ENCODE results near the gene FCN2.

The FCN2 gene

DNA sequence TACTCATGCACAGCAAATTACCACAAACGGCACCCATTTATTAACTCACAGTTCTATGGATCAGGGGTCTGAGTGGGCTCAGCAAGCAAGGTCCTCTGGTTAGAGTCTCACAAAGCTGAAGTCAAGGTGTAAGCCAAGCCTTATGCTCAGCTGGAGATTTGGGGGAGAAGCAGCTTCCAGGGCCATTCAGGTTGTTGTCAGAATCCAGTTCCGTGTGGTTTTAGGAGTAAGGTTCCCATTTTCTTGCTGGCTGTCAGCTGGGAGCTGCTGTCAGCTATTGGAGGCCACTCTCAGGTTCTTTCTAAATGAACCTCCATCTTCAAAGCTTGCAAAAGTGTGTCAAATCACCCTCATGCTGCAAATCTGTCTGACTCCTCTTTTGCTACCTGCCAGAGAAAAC, 17.7 kb downstream of the FCN2 start:
- Histone ChIP-seq H3K27me3 (ENCODE audit: insufficient read depth, low read length) (no peaks in the 10 kb centered on the region), H3K9ac (ENCODE audit: low read length) (no peak overlapping the region), H2BK120ac (ENCODE audit: insufficient read depth, low read length, poor library complexity) (no peak overlapping the region), H3K79me2 (ENCODE audit: control insufficient read depth, insufficient read depth, low read length, poor library complexity) (no peaks in the 10 kb centered on the region), H3K23ac (ENCODE audit: low read length) (no peak overlapping the region), H4K8ac (ENCODE audit: low read depth, low read length) (no peak overlapping the region), H3K18ac (ENCODE audit: low read length) (no peak overlapping the region), H2AFZ (ENCODE audit: insufficient read depth, low read length, poor library complexity) (no peak overlapping the region), H3K27ac (ENCODE audit: low read depth, low read length) (no peak overlapping the region), H2BK12ac (ENCODE audit: low read length) (no peak overlapping the region), H3K79me1 (ENCODE audit: low read length) (no peaks in the 10 kb centered on the region), H3K36me3 (ENCODE audit: control insufficient read depth in 1 of 2, insufficient read depth in 2 of 2, low read length in 2 of 2) (no peaks in the 10 kb centered on the region), H3K14ac (ENCODE audit: low read length) (no peak overlapping the region), H3K4me2 (ENCODE audit: low read length) (no peak overlapping the region), H4K12ac (ENCODE audit: low read depth, low read length) (no peak overlapping the region), H2AK5ac (ENCODE audit: low read length) (no peak overlapping the region), H3K4me3 (ENCODE audit: low read depth, low read length) (no peak overlapping the region), H2BK5ac (ENCODE audit: low read depth, low read length, poor library complexity) (no peak overlapping the region), H3K9me3 (ENCODE audit: insufficient read depth, low read depth, low read length) (peaks cover 14% of the 10 kb centered on the region), H4K91ac (ENCODE audit: low read depth, low read length) (no peak overlapping the region), H3K4me1 (ENCODE audit: control insufficient read depth in 1 of 2, insufficient read depth in 2 of 2, low read length in 2 of 2) (no peaks in the 10 kb centered on the region), H3K4ac (ENCODE audit: low read depth, low read length) (no peak overlapping the region)
- DNase-seq, result no peak
- WGBS (ENCODE audit: extremely low coverage, insufficient coverage, insufficient read length), result no CpG with 5 or more reads among the region's 2 CpGs

DNA sequence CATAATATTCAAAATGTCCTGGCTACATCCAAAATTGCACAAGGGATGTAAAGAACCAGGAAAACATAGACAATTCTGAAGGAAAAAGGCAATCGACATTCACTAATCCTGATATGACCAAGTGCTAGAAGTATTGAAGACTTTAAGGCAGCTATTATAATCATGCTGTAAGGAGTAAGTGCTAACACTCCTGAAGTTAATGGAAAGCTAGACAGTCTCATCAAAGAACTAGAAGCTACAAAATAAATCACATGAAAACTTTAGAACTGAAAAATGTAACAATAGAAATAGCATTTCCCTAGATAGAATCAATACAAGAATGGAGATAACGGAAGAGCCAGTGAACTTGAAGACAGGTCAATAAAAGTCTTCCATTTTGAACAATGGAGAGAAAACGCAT, 18.6 kb downstream of the FCN2 start:
- Histone ChIP-seq H3K9ac (ENCODE audit: low read length) (no peak overlapping the region), H2BK120ac (ENCODE audit: insufficient read depth, low read length, poor library complexity) (no peak overlapping the region), H3K14ac (ENCODE audit: low read length) (no peak overlapping the region), H4K8ac (ENCODE audit: low read depth, low read length) (no peak overlapping the region), H4K91ac (ENCODE audit: low read depth, low read length) (no peak overlapping the region), H3K23ac (ENCODE audit: low read length) (no peak overlapping the region), H3K4me1 (ENCODE audit: control insufficient read depth in 1 of 2, insufficient read depth in 2 of 2, low read length in 2 of 2) (no peaks in the 10 kb centered on the region), H2AK5ac (ENCODE audit: low read length) (no peak overlapping the region), H3K9me3 (ENCODE audit: insufficient read depth, low read depth, low read length) (peaks cover 9% of the 10 kb centered on the region), H2AFZ (ENCODE audit: insufficient read depth, low read length, poor library complexity) (no peak overlapping the region), H3K27me3 (ENCODE audit: insufficient read depth, low read length) (no peaks in the 10 kb centered on the region), H3K79me1 (ENCODE audit: low read length) (no peaks in the 10 kb centered on the region), H3K36me3 (ENCODE audit: control insufficient read depth in 1 of 2, insufficient read depth in 2 of 2, low read length in 2 of 2) (no peaks in the 10 kb centered on the region), H4K12ac (ENCODE audit: low read depth, low read length) (no peak overlapping the region), H2BK5ac (ENCODE audit: low read depth, low read length, poor library complexity) (no peak overlapping the region), H3K27ac (ENCODE audit: low read depth, low read length) (no peak overlapping the region), H3K18ac (ENCODE audit: low read length) (no peak overlapping the region), H2BK12ac (ENCODE audit: low read length) (no peak overlapping the region), H3K4ac (ENCODE audit: low read depth, low read length) (no peak overlapping the region), H3K4me3 (ENCODE audit: low read depth, low read length) (no peak overlapping the region), H3K4me2 (ENCODE audit: low read length) (no peak overlapping the region), H3K79me2 (ENCODE audit: control insufficient read depth, insufficient read depth, low read length, poor library complexity) (no peaks in the 10 kb centered on the region)
- no CpG with 5 or more reads among the region's 3 CpGs for WGBS (ENCODE audit: extremely low coverage, insufficient coverage, insufficient read length)
- DNase-seq, result no peak

DNA sequence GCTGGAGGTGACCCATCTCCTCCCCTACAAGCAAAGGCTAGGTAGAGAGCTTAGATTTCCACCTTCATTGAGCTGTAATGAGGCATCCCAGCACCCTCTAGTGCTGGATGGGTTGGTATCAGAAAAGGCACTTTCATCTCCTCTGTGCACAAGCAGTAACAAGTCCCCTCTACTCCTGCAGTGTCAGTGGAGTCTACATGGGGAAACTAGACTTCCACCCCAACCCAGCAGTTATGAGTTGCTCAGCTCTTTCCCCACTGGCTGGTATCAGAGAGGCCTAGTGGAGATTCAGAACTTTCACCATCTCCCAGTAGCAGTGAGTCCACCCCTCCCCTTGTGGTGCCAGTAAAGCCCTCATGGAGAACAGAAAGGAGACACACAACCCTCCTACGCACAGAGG, 19.2 kb downstream of the FCN2 start:
- Histone ChIP-seq H2AFZ (ENCODE audit: insufficient read depth, low read length, poor library complexity) (no peak overlapping the region), H3K4me3 (ENCODE audit: low read depth, low read length) (no peak overlapping the region), H2BK120ac (ENCODE audit: insufficient read depth, low read length, poor library complexity) (no peak overlapping the region), H3K9ac (ENCODE audit: low read length) (peak overlapping the region; percentile 68), H4K8ac (ENCODE audit: low read depth, low read length) (no peak overlapping the region), H3K79me2 (ENCODE audit: control insufficient read depth, insufficient read depth, low read length, poor library complexity) (no peaks in the 10 kb centered on the region), H3K18ac (ENCODE audit: low read length) (no peak overlapping the region), H4K91ac (ENCODE audit: low read depth, low read length) (no peak overlapping the region), H3K36me3 (ENCODE audit: control insufficient read depth in 1 of 2, insufficient read depth in 2 of 2, low read length in 2 of 2) (no peaks in the 10 kb centered on the region), H3K14ac (ENCODE audit: low read length) (no peak overlapping the region), H4K12ac (ENCODE audit: low read depth, low read length) (no peak overlapping the region), H3K27me3 (ENCODE audit: insufficient read depth, low read length) (no peaks in the 10 kb centered on the region), H3K23ac (ENCODE audit: low read length) (no peak overlapping the region), H3K4me2 (ENCODE audit: low read length) (no peak overlapping the region), H3K4me1 (ENCODE audit: control insufficient read depth in 1 of 2, insufficient read depth in 2 of 2, low read length in 2 of 2) (no peaks in the 10 kb centered on the region), H2BK5ac (ENCODE audit: low read depth, low read length, poor library complexity) (no peak overlapping the region), H3K4ac (ENCODE audit: low read depth, low read length) (no peak overlapping the region), H3K79me1 (ENCODE audit: low read length) (no peaks in the 10 kb centered on the region), H2BK12ac (ENCODE audit: low read length) (no peak overlapping the region), H3K27ac (ENCODE audit: low read depth, low read length) (no peak overlapping the region), H2AK5ac (ENCODE audit: low read length) (no peak overlapping the region), H3K9me3 (ENCODE audit: insufficient read depth, low read depth, low read length) (peaks cover 7% of the 10 kb centered on the region)
- WGBS (ENCODE audit: extremely low coverage, insufficient coverage, insufficient read length), result no CpG with 5 or more reads among the region's 1 CpG
- DNase-seq, result no peak

DNA sequence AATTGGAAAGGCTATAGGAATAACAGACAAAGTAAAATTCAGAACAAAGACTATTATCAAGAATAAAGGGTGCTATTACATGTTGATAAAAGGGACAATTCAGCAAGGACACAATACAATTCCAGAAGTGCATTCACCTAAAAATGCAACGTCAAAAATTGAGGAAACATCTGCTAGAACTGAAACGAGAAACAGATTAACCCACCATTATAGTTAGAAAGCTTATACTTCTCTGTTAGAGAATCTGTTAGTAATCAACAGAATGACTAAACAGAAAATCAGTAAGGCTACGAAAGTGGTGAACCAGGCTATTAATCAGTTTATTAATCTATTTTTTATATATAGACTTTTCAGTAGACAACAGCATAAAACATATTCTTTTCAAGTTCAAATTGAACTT, 22.3 kb downstream of the FCN2 start:
- Histone ChIP-seq H2BK12ac (ENCODE audit: low read length) (no peak overlapping the region), H3K9me3 (ENCODE audit: insufficient read depth, low read depth, low read length) (peaks cover 4% of the 10 kb centered on the region), H2AK5ac (ENCODE audit: low read length) (no peak overlapping the region), H4K12ac (ENCODE audit: low read depth, low read length) (no peak overlapping the region), H3K18ac (ENCODE audit: low read length) (no peak overlapping the region), H3K79me2 (ENCODE audit: control insufficient read depth, insufficient read depth, low read length, poor library complexity) (no peaks in the 10 kb centered on the region), H3K27me3 (ENCODE audit: insufficient read depth, low read length) (no peaks in the 10 kb centered on the region), H3K4me1 (ENCODE audit: control insufficient read depth in 1 of 2, insufficient read depth in 2 of 2, low read length in 2 of 2) (no peaks in the 10 kb centered on the region), H3K4me3 (ENCODE audit: low read depth, low read length) (no peak overlapping the region), H4K8ac (ENCODE audit: low read depth, low read length) (no peak overlapping the region), H3K79me1 (ENCODE audit: low read length) (no peaks in the 10 kb centered on the region), H3K23ac (ENCODE audit: low read length) (no peak overlapping the region), H4K91ac (ENCODE audit: low read depth, low read length) (no peak overlapping the region), H3K36me3 (ENCODE audit: control insufficient read depth in 1 of 2, insufficient read depth in 2 of 2, low read length in 2 of 2) (no peaks in the 10 kb centered on the region), H3K27ac (ENCODE audit: low read depth, low read length) (no peak overlapping the region), H3K4ac (ENCODE audit: low read depth, low read length) (no peak overlapping the region), H3K9ac (ENCODE audit: low read length) (no peak overlapping the region), H2BK5ac (ENCODE audit: low read depth, low read length, poor library complexity) (no peak overlapping the region), H3K4me2 (ENCODE audit: low read length) (no peak overlapping the region), H3K14ac (ENCODE audit: low read length) (no peak overlapping the region), H2AFZ (ENCODE audit: insufficient read depth, low read length, poor library complexity) (no peak overlapping the region), H2BK120ac (ENCODE audit: insufficient read depth, low read length, poor library complexity) (no peak overlapping the region)
- no peak for DNase-seq
- no CpG with 5 or more reads among the region's 3 CpGs for WGBS (ENCODE audit: extremely low coverage, insufficient coverage, insufficient read length)
